ENCODE results near the gene RLN3. TPM values are rescaled to one million over a fixed set of nuclear protein-coding genes. Genes with fewer than 3 reads are reported as not detected.

RLN3 gene
- total RNA-seq, 1 donor from 2014 or later: not detected

DNA sequence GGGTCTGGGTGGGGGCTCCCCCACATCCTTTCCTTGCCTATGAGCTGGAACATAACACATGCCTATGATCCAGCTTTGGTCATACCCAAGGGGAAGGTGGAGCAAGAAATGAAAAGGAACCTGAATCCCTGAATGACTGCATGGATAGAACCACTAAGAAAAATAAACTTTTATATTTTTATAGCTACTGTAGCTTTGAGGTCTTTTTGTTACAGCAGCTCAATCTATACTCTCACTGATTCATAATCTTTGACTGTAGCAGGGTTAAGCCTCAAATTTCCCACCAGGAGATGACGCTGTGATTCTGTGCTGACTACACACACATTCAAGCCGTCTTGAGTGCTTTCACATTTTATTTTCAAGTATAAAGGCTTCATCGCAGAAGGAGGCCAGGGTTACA lies 25.1 kb downstream of the RLN3 start:
- Mint-ChIP-seq H3K36me3 (ENCODE audit: unreplicated experiment) (peaks cover 3% of the 10 kb centered on the region), H3K4me3 (ENCODE audit: unreplicated experiment) (no peak overlapping the region), H3K4me1 (ENCODE audit: unreplicated experiment) (peaks cover 8% of the 10 kb centered on the region), H3K27me3 (ENCODE audit: unreplicated experiment) (no peaks in the 10 kb centered on the region), H3K27ac (ENCODE audit: unreplicated experiment) (no peak overlapping the region), H3K9me3 (ENCODE audit: unreplicated experiment) (no peaks in the 10 kb centered on the region)
- no peak for DNase-seq (ENCODE audit: extremely low spot score, unreplicated experiment)
- TF ChIP-seq, protein P1, sequence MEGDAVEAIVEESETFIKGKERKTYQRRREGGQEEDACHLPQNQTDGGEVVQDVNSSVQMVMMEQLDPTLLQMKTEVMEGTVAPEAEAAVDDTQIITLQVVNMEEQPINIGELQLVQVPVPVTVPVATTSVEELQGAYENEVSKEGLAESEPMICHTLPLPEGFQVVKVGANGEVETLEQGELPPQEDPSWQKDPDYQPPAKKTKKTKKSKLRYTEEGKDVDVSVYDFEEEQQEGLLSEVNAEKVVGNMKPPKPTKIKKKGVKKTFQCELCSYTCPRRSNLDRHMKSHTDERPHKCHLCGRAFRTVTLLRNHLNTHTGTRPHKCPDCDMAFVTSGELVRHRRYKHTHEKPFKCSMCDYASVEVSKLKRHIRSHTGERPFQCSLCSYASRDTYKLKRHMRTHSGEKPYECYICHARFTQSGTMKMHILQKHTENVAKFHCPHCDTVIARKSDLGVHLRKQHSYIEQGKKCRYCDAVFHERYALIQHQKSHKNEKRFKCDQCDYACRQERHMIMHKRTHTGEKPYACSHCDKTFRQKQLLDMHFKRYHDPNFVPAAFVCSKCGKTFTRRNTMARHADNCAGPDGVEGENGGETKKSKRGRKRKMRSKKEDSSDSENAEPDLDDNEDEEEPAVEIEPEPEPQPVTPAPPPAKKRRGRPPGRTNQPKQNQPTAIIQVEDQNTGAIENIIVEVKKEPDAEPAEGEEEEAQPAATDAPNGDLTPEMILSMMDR (IDR thresholded peaks at IDR 0.05): no peak

DNA sequence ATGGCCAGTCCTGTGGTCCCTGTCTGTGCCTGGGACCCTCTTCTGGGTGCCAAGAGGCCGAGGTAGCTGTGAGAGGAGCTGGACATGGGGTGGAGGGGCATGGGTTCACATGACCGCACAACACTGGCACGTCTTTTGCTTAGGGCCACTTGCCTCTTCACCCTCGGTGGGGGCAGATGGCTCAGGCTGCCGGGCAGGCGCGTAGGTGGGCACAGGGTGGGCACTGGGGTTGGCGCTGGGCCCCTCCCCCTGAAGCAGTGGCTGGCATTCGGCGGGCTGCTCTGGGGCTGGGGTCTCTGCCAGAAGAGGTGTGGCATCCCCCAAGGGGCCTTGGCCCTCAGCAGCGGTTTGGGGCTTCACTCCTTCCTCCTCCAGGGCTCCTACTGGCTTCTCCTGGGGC lies 25.6 kb downstream of the RLN3 start:
- H3K4me3 Mint-ChIP-seq (ENCODE audit: unreplicated experiment): no peak overlapping the region
- H3K36me3 Mint-ChIP-seq (ENCODE audit: unreplicated experiment): peaks cover 3% of the 10 kb centered on the region
- no peak for DNase-seq (ENCODE audit: extremely low spot score, unreplicated experiment)
- TF ChIP-seq, protein P1 (IDR thresholded peaks at IDR 0.05): no peak
- no peak overlapping the region for H3K27ac Mint-ChIP-seq (ENCODE audit: unreplicated experiment)
- peaks cover 2% of the 10 kb centered on the region for H3K27me3 Mint-ChIP-seq (ENCODE audit: unreplicated experiment)
- H3K9me3 Mint-ChIP-seq (ENCODE audit: unreplicated experiment): no peaks in the 10 kb centered on the region
- H3K4me1 Mint-ChIP-seq (ENCODE audit: unreplicated experiment): peaks cover 12% of the 10 kb centered on the region

DNA sequence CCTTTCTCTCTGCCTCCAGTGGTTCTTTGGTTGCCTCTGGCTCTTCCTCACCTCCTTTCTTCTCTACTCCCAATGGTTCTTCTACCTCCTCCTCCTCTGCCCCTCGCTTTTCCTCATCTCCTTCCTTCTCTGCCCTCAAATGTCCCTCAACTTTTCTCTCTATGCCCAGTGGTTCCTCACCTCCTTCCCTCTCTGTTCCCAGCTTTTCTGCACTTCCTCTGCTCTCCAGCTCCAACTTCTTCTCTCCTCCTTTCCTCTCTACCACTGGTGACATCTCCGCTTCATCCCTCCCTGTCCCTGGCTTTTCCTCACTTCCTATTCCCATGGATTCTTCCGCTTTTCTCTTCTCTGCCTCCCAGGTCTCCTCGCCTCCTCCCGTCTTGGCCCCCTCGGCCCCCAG lies 26.2 kb downstream of the RLN3 start:
- Mint-ChIP-seq H3K27me3 (ENCODE audit: unreplicated experiment) (peaks cover 5% of the 10 kb centered on the region), H3K36me3 (ENCODE audit: unreplicated experiment) (peaks cover 3% of the 10 kb centered on the region), H3K4me1 (ENCODE audit: unreplicated experiment) (peaks cover 12% of the 10 kb centered on the region), H3K4me3 (ENCODE audit: unreplicated experiment) (no peak overlapping the region), H3K27ac (ENCODE audit: unreplicated experiment) (no peak overlapping the region), H3K9me3 (ENCODE audit: unreplicated experiment) (no peaks in the 10 kb centered on the region)
- TF ChIP-seq, protein P1 (IDR thresholded peaks at IDR 0.05): no peak
- DNase-seq (ENCODE audit: extremely low spot score, unreplicated experiment): no peak

DNA sequence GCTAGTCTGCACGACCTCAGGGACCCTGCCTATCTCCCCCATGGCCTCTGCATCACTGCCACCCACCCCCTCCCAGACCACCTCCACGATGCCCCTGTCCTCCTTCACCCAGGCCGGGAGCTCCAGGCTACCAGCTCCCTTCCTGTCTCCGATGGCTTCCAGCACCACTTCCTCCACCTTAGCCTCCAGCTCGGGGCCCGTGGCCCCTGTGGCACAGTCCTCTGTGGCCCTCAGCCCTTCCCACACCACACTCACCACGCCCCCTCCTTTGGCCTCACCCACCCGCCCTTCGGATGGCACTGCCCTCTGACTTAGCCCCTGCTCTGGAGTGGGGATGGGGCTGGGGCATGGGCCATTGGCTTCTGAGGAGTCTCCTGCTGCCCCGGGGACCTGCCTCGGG lies 26.8 kb downstream of the RLN3 start:
- Mint-ChIP-seq H3K9me3 (ENCODE audit: unreplicated experiment) (no peaks in the 10 kb centered on the region), H3K27me3 (ENCODE audit: unreplicated experiment) (peaks cover 8% of the 10 kb centered on the region), H3K27ac (ENCODE audit: unreplicated experiment) (no peak overlapping the region), H3K36me3 (ENCODE audit: unreplicated experiment) (peaks cover 3% of the 10 kb centered on the region), H3K4me3 (ENCODE audit: unreplicated experiment) (no peak overlapping the region), H3K4me1 (ENCODE audit: unreplicated experiment) (peaks cover 12% of the 10 kb centered on the region)
- TF ChIP-seq, protein P1 (IDR thresholded peaks at IDR 0.05): no peak
- no peak for DNase-seq (ENCODE audit: extremely low spot score, unreplicated experiment)

DNA sequence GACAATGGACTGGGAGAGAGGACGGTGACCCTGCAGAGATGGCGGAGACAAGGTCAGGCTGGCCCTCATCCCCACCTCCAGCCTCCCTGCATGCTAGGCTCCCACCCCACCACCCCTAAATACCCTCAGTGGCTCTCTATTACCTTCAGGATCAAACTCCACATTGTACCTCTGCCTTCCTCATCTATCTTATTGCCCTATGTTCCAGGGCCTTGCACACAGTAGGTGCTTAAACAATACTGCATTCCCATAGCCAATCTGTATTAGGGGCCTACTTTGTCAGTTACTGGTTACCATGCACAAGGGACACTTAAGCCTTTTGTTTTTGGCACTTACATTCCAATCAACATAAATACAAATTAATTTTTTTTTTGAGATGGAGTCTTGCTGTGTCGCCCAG lies 27.4 kb downstream of the RLN3 start:
- Mint-ChIP-seq H3K9me3 (ENCODE audit: unreplicated experiment) (no peaks in the 10 kb centered on the region), H3K36me3 (ENCODE audit: unreplicated experiment) (peaks cover 3% of the 10 kb centered on the region), H3K27ac (ENCODE audit: unreplicated experiment) (no peak overlapping the region), H3K4me1 (ENCODE audit: unreplicated experiment) (peaks cover 12% of the 10 kb centered on the region), H3K4me3 (ENCODE audit: unreplicated experiment) (no peak overlapping the region), H3K27me3 (ENCODE audit: unreplicated experiment) (peaks cover 11% of the 10 kb centered on the region)
- no peak for DNase-seq (ENCODE audit: extremely low spot score, unreplicated experiment)
- TF ChIP-seq, protein P1 (IDR thresholded peaks at IDR 0.05): no peak

Measured in osteocyte (in vitro differentiated cells).